ENCODE data around the gene GRAP2. TPM values are rescaled to one million over a fixed set of nuclear protein-coding genes. Genes with fewer than 3 reads are reported as not detected.
"Not testable (repeated sequence)": the region's sequence is repeated elsewhere in the genome, so short reads cannot be mapped to it uniquely, and the experiment has no call there.

Gene GRAP2
- total RNA-seq, 1 experiment from 2014 or later = not detected

GRCh38 chr22:39856588-39856987 is 44.3 kb upstream of the GRAP2 start:
- no peak for TF ChIP-seq CTCF (IDR thresholded peaks at IDR 0.05; ENCODE audit: insufficient read depth in 1 of 2, low read depth in 1 of 2, low read length in 1 of 2, severe bottlenecking in 1 of 2, unreplicated experiment in 1 of 2)
- H3K27me3 Mint-ChIP-seq (ENCODE audit: insufficient read depth, unreplicated experiment) = peaks cover 26% of the 10 kb centered on the region
- no peak overlapping the region for H3K4me3 Mint-ChIP-seq (ENCODE audit: unreplicated experiment)
- H3K4me1 Mint-ChIP-seq (ENCODE audit: low read depth, unreplicated experiment) = no peaks in the 10 kb centered on the region
- Histone ChIP-seq H3K4me3 (ENCODE audit: low read depth, low read length) (no peak overlapping the region), H3K36me3 (ENCODE audit: control insufficient read depth, insufficient read depth, low read length) (no peaks in the 10 kb centered on the region), H3K9me3 (no peaks in the 10 kb centered on the region), H3K4me1 (no peaks in the 10 kb centered on the region), H3K27me3 (replicated peaks; ENCODE audit: control insufficient read depth, insufficient read depth, low read length) (no peaks in the 10 kb centered on the region)
- ChIA-PET POLR2A (no interaction called here), CTCF (no interaction called here)
- no peak for DNase-seq
- BruUV-seq (replicated peaks) = no TSS peak
- H3K9me3 Mint-ChIP-seq (ENCODE audit: unreplicated experiment) = no peaks in the 10 kb centered on the region
- intact Hi-C loops (cut with micrococcal nuclease; ENCODE audit: unreplicated experiment) = no loop called here
- no peaks in the 10 kb centered on the region for H3K36me3 Mint-ChIP-seq (ENCODE audit: insufficient read depth, unreplicated experiment)
- H3K27ac Mint-ChIP-seq (ENCODE audit: unreplicated experiment) = no peak overlapping the region

- no peak for TF ChIP-seq CTCF (IDR thresholded peaks at IDR 0.05; ENCODE audit: insufficient read depth in 1 of 2, low read depth in 1 of 2, low read length in 1 of 2, severe bottlenecking in 1 of 2, unreplicated experiment in 1 of 2)
- H3K4me3 Mint-ChIP-seq (ENCODE audit: unreplicated experiment) = no peak overlapping the region
- no peaks in the 10 kb centered on the region for H3K4me1 Mint-ChIP-seq (ENCODE audit: low read depth, unreplicated experiment)
- Histone ChIP-seq H3K4me3 (ENCODE audit: low read depth, low read length) (no peak overlapping the region), H3K27me3 (replicated peaks; ENCODE audit: control insufficient read depth, insufficient read depth, low read length) (no peaks in the 10 kb centered on the region), H3K4me1 (no peaks in the 10 kb centered on the region), H3K9me3 (no peaks in the 10 kb centered on the region), H3K36me3 (ENCODE audit: control insufficient read depth, insufficient read depth, low read length) (no peaks in the 10 kb centered on the region)
- CTCF ChIA-PET = no interaction called here
- intact Hi-C loops (cut with micrococcal nuclease; ENCODE audit: unreplicated experiment) = no loop called here
- DNase-seq = no peak
- no peaks in the 10 kb centered on the region for H3K36me3 Mint-ChIP-seq (ENCODE audit: insufficient read depth, unreplicated experiment)
- POLR2A ChIA-PET = no interaction called here
- no peaks in the 10 kb centered on the region for H3K9me3 Mint-ChIP-seq (ENCODE audit: unreplicated experiment)
- BruUV-seq (replicated peaks) = no TSS peak
- H3K27ac Mint-ChIP-seq (ENCODE audit: unreplicated experiment) = no peak overlapping the region
- H3K27me3 Mint-ChIP-seq (ENCODE audit: insufficient read depth, unreplicated experiment) = peaks cover 27% of the 10 kb centered on the region
Measured at GRCh38 chr22:39859903-39860588, 40.8 kb upstream of the GRAP2 start.

GRCh38 chr22:39868741-39869140 is 32.1 kb upstream of the GRAP2 start:
- Mint-ChIP-seq H3K9me3 (ENCODE audit: unreplicated experiment) (no peaks in the 10 kb centered on the region), H3K27ac (ENCODE audit: unreplicated experiment) (no peak overlapping the region), H3K36me3 (ENCODE audit: insufficient read depth, unreplicated experiment) (no peaks in the 10 kb centered on the region), H3K4me3 (ENCODE audit: unreplicated experiment) (no peak overlapping the region), H3K4me1 (ENCODE audit: low read depth, unreplicated experiment) (no peaks in the 10 kb centered on the region), H3K27me3 (ENCODE audit: insufficient read depth, unreplicated experiment) (peaks cover 23% of the 10 kb centered on the region)
- ChIA-PET CTCF (no interaction called here), POLR2A (no interaction called here)
- Histone ChIP-seq H3K4me3 (ENCODE audit: low read depth, low read length) (no peak overlapping the region), H3K4me1 (no peaks in the 10 kb centered on the region), H3K36me3 (ENCODE audit: control insufficient read depth, insufficient read depth, low read length) (no peaks in the 10 kb centered on the region), H3K27me3 (replicated peaks; ENCODE audit: control insufficient read depth, insufficient read depth, low read length) (no peaks in the 10 kb centered on the region), H3K9me3 (no peaks in the 10 kb centered on the region)
- BruUV-seq (replicated peaks) = no TSS peak
- no peak for TF ChIP-seq CTCF (IDR thresholded peaks at IDR 0.05; ENCODE audit: insufficient read depth in 1 of 2, low read depth in 1 of 2, low read length in 1 of 2, severe bottlenecking in 1 of 2, unreplicated experiment in 1 of 2)
- intact Hi-C loops (cut with micrococcal nuclease; ENCODE audit: unreplicated experiment) = no loop called here
- no peak for DNase-seq

GRCh38 chr22:39869797-39870196 is 31.1 kb upstream of the GRAP2 start:
- H3K27ac Mint-ChIP-seq (ENCODE audit: unreplicated experiment); H3K27me3 ChIP-seq (replicated peaks; ENCODE audit: control insufficient read depth, insufficient read depth, low read length); H3K4me1 Mint-ChIP-seq (ENCODE audit: low read depth, unreplicated experiment); BruUV-seq (replicated peaks); H3K9me3 ChIP-seq; H3K4me1 ChIP-seq; POLR2A ChIA-PET; H3K4me3 Mint-ChIP-seq (ENCODE audit: unreplicated experiment); intact Hi-C loops (cut with micrococcal nuclease; ENCODE audit: unreplicated experiment); H3K36me3 Mint-ChIP-seq (ENCODE audit: insufficient read depth, unreplicated experiment); H3K36me3 ChIP-seq (ENCODE audit: control insufficient read depth, insufficient read depth, low read length); DNase-seq; H3K9me3 Mint-ChIP-seq (ENCODE audit: unreplicated experiment); CTCF ChIA-PET; H3K4me3 ChIP-seq (ENCODE audit: low read depth, low read length): not testable (repeated sequence)
- peaks cover 18% of the 10 kb centered on the region for H3K27me3 Mint-ChIP-seq (ENCODE audit: insufficient read depth, unreplicated experiment)
